ENCODE results near the gene PGR. TPM values are rescaled to one million over a fixed set of nuclear protein-coding genes. Genes with fewer than 3 reads are reported as not detected.

The PGR gene
- total RNA-seq, 3 donors from 2014 or later (not counting 1 experiment from before 2014, with no cell fraction given), result not detected

DNA sequence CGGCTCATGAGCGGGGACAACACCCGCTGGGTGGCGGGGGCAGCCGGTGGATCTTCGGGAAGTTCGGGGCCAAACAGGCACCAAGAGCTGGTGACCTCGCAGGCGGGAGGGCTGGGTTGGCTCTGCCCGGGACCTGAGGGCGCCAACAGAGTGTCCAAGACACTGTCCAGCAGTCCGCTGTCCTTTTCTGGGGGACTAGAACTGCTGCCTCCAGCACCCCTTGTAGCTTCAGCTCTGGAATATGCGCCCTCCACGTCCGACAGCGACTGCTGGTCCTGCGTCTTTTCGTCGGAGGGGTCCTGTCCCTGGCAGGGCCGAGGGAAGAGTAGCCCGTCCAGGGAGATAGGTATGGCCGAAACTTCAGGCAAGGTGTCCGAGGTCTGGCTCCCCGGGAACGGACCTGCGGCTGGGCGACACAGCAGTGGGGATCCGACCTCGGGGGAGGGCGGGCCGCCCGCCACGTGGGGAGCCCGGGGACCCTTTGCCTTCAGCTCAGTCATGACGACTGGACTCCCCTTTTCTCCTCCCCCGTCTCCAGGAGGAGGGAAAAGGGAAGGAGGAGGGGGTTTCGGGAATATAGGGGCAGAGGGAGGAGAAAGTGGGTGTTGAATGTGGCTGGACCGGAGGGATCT, 926 bp downstream of the PGR start:
- 11% methylated on average over 31 of the region's 38 CpGs for WGBS (ENCODE audit: insufficient coverage)
- H3K4me3 Mint-ChIP-seq, result no peak overlapping the region
- H3K9me3 Mint-ChIP-seq, result peaks cover 0 to 2% of the 10 kb centered on the region in 2 donors
- ATAC-seq (no peak), DNase-seq (no peak)
- H3K27me3 Mint-ChIP-seq (ENCODE audit: low read depth in 2 of 2), result peaks cover 18 to 39% of the 10 kb centered on the region in 2 donors
- no peaks in the 10 kb centered on the region for H3K36me3 Mint-ChIP-seq
- no peaks in the 10 kb centered on the region for H3K4me1 Mint-ChIP-seq
- intact Hi-C loops (cut with micrococcal nuclease), result no loop called here
- TF ChIP-seq, protein P1, sequence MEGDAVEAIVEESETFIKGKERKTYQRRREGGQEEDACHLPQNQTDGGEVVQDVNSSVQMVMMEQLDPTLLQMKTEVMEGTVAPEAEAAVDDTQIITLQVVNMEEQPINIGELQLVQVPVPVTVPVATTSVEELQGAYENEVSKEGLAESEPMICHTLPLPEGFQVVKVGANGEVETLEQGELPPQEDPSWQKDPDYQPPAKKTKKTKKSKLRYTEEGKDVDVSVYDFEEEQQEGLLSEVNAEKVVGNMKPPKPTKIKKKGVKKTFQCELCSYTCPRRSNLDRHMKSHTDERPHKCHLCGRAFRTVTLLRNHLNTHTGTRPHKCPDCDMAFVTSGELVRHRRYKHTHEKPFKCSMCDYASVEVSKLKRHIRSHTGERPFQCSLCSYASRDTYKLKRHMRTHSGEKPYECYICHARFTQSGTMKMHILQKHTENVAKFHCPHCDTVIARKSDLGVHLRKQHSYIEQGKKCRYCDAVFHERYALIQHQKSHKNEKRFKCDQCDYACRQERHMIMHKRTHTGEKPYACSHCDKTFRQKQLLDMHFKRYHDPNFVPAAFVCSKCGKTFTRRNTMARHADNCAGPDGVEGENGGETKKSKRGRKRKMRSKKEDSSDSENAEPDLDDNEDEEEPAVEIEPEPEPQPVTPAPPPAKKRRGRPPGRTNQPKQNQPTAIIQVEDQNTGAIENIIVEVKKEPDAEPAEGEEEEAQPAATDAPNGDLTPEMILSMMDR (IDR thresholded peaks at IDR 0.05), result no peak
- Histone ChIP-seq H3K27ac (ENCODE audit: low read length) (no peak overlapping the region), H3K4me1 (ENCODE audit: control insufficient read depth, insufficient read depth, low read length) (no peaks in the 10 kb centered on the region), H3K4me3 (ENCODE audit: low read length) (no peak overlapping the region), H3K27me3 (ENCODE audit: control insufficient read depth, insufficient read depth, low read length) (peaks cover 21% of the 10 kb centered on the region), H3K9me3 (ENCODE audit: control insufficient read depth, insufficient read depth, low read length) (no peaks in the 10 kb centered on the region), H3K36me3 (ENCODE audit: control insufficient read depth, insufficient read depth, low read length) (no peaks in the 10 kb centered on the region)
- no peak overlapping the region for H3K27ac Mint-ChIP-seq

DNA sequence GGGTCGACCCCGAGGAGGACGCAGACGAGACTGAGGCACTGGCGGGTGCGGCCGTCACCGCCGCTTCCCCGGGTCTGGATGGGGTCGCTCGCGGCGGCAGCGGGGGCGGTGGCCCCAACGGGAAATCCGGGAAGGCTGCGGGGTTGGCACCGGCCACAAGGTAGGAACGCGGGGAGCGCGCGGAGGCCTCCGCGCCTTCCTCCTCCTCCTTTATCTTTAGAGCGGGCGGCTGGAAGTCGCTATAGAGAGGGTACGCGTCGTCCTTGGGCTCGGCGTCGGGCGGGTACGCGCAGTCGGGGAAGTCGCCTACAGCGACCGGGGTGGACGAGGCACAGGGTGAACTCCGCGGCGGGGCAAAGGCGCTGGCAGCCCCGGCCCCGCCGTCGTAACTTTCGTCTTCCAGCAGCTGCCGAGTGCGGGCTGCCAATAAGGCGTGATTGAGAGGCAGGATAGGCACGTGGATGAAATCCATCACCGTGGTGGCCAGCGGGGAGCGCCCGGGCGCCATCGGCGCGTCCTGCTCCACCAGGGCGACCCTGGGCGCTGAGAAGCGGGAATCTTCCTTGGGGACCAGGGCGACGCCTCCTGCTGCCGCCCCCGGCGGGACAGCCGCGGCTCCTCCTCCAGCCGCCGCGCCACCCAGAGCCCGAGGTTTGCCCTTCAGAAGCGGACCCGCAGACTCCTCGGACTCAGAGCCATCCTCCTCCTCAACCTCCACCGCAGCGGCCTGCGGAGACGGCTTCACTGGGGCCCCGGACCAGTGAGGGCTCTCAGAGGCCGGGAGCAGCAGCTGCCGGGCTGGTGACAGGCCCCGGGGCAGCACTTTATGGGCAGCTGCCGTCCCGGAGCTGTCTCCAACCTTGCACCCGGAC, 1.7 kb downstream of the PGR start:
- peaks cover 18 to 39% of the 10 kb centered on the region in 2 donors for H3K27me3 Mint-ChIP-seq (ENCODE audit: low read depth in 2 of 2)
- Histone ChIP-seq H3K27ac (ENCODE audit: low read length) (no peak overlapping the region), H3K27me3 (ENCODE audit: control insufficient read depth, insufficient read depth, low read length) (peaks cover 21% of the 10 kb centered on the region), H3K9me3 (ENCODE audit: control insufficient read depth, insufficient read depth, low read length) (no peaks in the 10 kb centered on the region), H3K4me3 (ENCODE audit: low read length) (no peak overlapping the region), H3K4me1 (ENCODE audit: control insufficient read depth, insufficient read depth, low read length) (no peaks in the 10 kb centered on the region), H3K36me3 (ENCODE audit: control insufficient read depth, insufficient read depth, low read length) (no peaks in the 10 kb centered on the region)
- 6% methylated on average over 93 of the region's 93 CpGs for WGBS (ENCODE audit: insufficient coverage)
- no peak overlapping the region for H3K4me3 Mint-ChIP-seq
- no peak for DNase-seq
- no peaks in the 10 kb centered on the region for H3K4me1 Mint-ChIP-seq
- ATAC-seq, result no peak
- peaks cover 3 to 4% of the 10 kb centered on the region in 2 donors for H3K9me3 Mint-ChIP-seq
- TF ChIP-seq, protein P1 (IDR thresholded peaks at IDR 0.05), result no peak
- no peak overlapping the region for H3K27ac Mint-ChIP-seq
- intact Hi-C loops (cut with micrococcal nuclease), result no loop called here
- H3K36me3 Mint-ChIP-seq, result no peaks in the 10 kb centered on the region

DNA sequence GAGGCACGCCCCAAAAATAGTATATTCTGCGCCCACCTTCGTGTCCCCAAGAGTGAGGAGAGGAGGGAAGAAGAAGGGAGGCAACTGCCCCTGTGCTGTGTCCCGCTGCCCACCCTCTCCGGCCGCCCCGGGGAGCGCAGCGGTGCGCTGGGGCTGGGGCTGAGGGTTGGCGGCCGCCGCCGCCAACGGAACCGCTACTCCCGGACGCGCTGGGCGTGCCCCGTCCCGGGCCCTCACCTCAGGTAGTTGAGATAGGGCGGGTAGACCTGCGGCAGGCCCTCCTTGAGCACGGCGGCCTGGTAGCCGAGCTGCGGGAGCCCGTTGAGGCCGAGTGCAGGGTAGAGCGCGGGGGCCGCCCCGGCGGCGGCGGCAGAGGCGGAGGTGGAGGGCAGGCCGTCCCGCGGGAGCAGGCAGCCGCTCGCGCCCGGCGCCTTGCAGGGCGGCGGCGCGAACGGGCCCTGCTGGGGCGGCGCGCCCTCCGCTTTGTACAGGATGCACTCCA, 2.4 kb downstream of the PGR start:
- WGBS (ENCODE audit: insufficient coverage), result 4% methylated on average over 55 of the region's 55 CpGs
- peaks cover 21% of the 10 kb centered on the region for H3K27me3 ChIP-seq (ENCODE audit: control insufficient read depth, insufficient read depth, low read length)
- Mint-ChIP-seq H3K27me3 (ENCODE audit: low read depth in 2 of 2) (peaks cover 18 to 38% of the 10 kb centered on the region in 2 donors), H3K4me1 (no peaks in the 10 kb centered on the region), H3K9me3 (peaks cover 7 to 8% of the 10 kb centered on the region in 2 donors), H3K4me3 (no peak overlapping the region), H3K27ac (no peak overlapping the region), H3K36me3 (no peaks in the 10 kb centered on the region)
- no peak overlapping the region for H3K27ac ChIP-seq (ENCODE audit: low read length)
- H3K4me1 ChIP-seq (ENCODE audit: control insufficient read depth, insufficient read depth, low read length), result no peaks in the 10 kb centered on the region
- no peaks in the 10 kb centered on the region for H3K9me3 ChIP-seq (ENCODE audit: control insufficient read depth, insufficient read depth, low read length)
- DNase-seq (no peak), ATAC-seq (no peak)
- TF ChIP-seq, protein P1 (IDR thresholded peaks at IDR 0.05), result no peak
- no peak overlapping the region for H3K4me3 ChIP-seq (ENCODE audit: low read length)
- intact Hi-C loops (cut with micrococcal nuclease), result no loop called here
- H3K36me3 ChIP-seq (ENCODE audit: control insufficient read depth, insufficient read depth, low read length), result no peaks in the 10 kb centered on the region
